HG03108 (cell line): Measurements from ENCODE around the gene CLASP1.
A peak's percentile ranks its signal among the peaks of the same experiment; 100 is the strongest.
"Not testable (repeated sequence)": the region's sequence is repeated elsewhere in the genome, so short reads cannot be mapped to it uniquely, and the experiment has no call there.

Experiments used
- ATAC-seq: cut with Tn5 transposase; IDR thresholded peaks from one replicate; pipeline ENCODE4 v1.9.1; 2021; ENCODE audit warnings: moderate library complexity; ENCODE audit not compliant: unreplicated experiment

CLASP1 gene

DNA sequence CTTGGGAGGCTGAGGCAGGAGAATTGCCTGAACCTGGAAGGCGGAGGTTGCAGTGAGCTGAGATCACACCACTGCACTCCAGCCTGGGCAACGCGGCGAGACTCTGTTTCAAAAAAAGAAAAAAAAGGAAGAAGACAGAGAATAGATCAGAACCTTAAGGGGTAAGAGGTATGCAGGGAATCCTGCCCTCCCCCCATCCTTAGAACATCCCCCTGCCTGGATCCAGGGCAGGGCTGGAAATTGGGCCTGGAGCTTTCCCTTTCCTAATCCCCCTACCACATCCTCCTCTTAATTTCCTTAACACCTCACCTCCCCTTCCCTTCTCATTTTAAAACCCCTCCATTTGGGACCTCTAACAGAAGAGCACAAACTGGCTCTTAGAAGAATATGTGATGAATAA lies 62.1 kb downstream of the CLASP1 start:
- no peak for ATAC-seq

DNA sequence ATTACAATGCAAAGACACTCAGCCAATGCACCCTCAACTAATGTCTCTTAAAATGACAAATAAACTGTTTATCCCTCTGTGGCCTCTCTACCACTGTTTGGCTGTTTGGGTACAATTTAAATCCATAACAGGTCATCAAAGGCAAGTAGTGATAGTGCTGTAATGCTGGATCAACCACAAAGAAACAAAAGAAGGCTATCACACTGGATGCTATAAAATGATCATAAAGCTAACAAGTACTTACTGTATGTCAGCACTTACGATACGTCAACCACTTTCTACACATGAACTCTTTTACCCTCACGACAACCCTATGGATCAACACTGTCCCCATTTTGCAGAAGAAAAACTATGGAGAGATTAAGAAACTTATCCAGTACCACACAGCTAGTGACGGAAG lies 64.5 kb downstream of the CLASP1 start:
- ATAC-seq = no peak

GRCh38 chr2:121583555-121583954 lies 65.7 kb downstream of the CLASP1 start:
- no peak for ATAC-seq

- no peak for ATAC-seq
Measured at GRCh38 chr2:121582272-121582671, 67.0 kb downstream of the CLASP1 start.

DNA sequence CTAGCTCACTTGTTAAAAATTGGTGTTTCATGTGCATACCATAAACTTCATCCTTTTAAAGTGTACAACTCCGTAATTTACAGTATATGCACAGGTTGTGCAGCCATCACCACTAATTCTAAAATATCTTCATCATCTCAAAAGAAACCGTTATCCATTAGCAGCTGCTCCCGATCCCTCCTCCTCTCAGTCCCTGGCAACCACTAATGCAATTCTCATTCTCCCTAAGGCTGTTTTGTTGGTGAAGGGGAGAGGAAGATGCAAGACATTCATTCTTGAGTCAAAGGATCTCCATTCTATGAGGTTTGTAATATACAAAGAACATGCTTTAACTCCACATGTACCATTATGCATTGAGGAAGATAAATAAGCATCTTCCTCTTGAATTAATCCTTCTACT lies 70.0 kb downstream of the CLASP1 start:
- ATAC-seq = no peak

GRCh38 chr2:121577381-121577780 lies 71.9 kb downstream of the CLASP1 start:
- ATAC-seq = no peak

DNA sequence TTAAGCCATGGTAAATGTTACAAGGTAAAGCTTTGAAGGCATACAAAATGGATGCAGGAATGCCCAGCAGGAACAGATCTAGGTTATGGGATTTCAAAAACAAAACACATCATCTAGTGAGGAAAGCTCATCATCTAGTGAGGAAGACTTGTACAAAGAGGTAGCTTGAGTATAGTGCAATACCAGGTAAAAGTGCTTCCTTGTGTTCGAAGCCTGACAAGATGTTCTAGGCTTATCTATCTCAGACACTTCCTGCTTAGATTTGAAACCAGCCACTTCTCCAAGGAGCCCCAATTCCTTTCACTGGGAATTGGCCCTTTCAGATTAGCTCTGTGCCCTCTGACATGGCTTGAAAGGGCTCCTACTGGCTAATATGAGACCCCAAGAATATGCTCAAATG lies 73.0 kb downstream of the CLASP1 start:
- ATAC-seq = no peak

- no peak for ATAC-seq
Measured at GRCh38 chr2:121575800-121576199, 73.5 kb downstream of the CLASP1 start.

DNA sequence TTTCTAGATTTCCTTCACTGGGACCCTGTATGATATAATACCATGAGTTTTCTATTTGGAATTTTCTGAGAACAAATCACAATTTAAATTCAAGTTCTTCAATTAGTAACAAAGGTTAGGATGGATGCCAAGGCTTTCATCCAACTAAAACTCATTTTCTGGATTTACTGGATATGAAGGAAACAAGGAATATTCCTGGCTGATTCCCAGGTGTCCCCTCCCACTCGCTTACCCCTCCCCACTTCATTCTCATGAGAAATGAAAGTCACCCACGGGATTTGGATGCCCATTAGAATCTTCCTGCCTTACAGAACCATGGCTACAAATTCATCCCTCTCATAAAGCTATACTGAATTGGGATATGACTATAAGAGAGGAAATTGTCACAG lies 78.6 kb downstream of the CLASP1 start:
- ATAC-seq = no peak

DNA sequence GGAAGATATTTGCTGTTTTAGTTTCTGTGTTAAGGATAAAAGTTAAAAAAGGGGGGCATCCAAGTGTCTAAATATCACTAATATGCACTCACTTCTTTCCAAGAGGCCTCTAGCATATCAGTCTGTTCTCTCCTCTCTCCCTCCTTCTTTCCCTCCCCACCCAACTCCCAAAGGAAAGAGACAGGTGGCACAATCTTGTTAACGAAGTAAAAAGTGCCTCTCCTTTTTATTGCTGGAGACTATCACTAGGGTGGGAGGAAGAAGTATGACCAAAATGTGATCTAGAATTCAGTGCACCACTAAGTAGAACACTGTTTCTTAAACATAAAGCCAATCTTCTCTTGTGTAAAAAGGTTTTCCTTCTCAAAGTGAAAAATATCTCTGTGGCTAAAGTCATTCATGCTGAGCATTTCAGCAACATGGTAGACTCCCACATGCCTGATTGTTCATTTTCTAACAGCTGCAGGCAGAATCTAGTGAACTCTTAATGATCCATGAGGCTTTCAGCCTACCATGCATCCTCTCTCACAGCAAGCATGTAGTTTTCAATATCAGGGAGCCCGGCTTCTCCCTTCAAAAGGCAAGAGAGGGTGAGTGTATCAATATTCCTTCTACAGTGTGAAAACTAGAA lies 79.1 kb downstream of the CLASP1 start:
- no peak for ATAC-seq

DNA sequence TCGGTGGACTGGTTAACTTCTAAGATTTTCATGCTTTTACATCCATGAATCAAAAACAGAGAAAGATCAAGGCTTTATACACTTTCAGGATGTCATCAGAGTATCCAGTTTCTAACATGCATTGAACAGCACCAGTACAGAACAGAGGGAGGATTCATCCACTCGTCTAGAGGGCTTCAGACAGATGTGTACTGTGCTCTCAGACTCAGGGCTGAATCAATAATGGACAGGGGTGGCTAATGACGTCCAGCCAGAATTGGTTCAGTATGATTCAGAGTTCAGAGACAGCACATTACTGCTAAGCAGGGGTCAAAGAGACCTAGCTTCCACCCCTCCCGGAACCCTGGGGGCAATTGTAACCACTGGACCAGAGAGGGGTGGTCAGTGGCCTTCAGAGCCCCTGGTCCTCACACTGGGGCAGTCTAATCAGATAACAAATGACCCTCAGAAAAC lies 81.3 kb downstream of the CLASP1 start:
- ATAC-seq = no peak

DNA sequence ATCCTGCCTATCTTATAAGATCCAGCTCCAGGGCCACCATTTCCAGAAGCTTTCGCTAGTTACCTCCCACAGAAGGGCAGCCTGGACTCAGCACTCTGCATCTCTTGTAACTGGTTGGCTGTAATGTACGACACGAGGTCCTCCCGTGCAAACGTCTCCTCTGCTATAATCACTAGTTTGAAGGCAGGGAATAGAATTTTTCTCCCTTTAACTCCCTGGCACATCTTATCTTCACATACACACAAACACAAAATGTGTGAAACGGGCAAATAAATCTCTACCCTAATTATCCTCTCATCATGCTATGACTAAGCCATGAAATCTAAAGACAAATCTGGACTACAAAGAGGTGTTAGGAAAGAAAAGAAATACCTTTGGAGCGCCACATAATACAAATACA lies 81.8 kb downstream of the CLASP1 start:
- ATAC-seq = no peak

GRCh38 chr2:121565389-121566250 lies 83.6 kb downstream of the CLASP1 start:
- no peak for ATAC-seq

GRCh38 chr2:121564905-121565304 lies 84.4 kb downstream of the CLASP1 start:
- no peak for ATAC-seq

- ATAC-seq = not testable (repeated sequence)
Measured at GRCh38 chr2:121563754-121564153, 85.5 kb downstream of the CLASP1 start.

DNA sequence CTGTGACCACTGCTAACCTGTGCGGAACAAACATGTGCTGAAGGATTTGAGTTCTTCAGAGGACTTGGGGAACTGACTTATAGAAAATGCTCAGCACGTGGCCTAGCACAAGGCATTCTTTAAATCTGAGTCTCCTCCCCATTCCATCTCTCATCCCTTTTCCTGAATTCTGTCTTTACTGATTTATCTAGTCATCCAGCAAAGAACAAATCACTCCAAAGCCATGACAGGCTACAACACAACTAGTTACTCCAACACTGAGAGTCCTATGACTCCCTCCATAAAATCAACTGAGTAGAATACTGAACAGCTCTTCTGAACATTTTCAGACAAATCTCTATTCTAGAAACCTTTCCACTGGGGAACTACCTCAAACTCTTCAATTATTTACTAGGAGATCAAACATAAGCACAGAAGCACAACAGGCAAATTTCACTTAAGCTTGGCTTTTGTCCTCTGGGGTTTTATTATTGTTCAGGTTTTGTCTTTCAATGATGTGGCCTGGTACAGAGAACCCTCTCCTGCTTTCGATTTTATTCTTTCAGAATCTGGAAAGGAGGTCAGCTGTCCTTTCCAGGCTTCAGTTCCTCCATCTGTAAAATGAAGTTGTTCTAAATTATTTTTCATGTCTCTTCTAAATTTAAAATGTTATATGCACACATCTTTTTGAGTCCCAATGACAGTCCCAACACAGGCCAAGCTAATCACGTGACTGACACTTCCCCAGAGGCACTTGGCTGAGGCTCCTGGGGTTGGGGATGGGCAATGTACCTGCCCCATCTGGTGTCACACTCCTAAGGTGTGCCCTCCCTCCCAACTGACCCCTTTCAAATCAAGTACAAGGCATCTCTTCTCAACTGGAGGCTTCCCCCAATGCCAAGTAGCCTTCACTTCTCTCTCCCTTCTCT lies 86.7 kb downstream of the CLASP1 start:
- no peak for ATAC-seq

DNA sequence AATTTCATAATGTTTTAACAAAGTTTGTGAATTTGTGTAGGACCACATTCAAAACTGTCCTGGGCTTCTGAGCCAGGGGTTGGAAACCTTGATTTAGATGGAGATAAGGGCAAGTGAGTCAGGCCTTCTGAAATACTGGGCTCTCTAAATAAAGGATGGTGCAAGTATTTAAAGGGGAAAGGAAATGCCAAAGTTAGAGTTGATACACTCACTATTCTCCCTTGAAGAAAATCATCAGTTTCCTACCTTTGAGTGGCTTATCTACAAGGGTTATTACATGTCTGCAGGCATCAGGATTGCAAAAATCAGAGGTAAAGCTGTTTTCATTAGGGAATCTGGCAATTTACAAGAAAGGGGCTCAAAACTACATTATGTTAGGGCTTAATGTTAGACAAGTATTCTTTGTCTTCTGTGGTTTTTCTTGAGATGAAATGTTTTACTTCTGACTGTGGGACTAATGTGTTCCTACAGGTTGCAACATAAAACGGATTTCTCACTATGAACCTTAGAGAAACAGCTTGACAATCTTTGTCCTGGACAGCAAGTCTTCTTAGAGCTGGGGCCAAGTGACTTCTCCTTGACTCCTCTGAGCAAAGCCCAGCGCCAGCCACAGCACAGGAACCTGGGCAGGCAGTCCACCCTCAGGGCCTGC lies 87.5 kb downstream of the CLASP1 start:
- no peak for ATAC-seq

- peak; percentile 47 for ATAC-seq
Measured at GRCh38 chr2:121558329-121558728, 90.9 kb downstream of the CLASP1 start.

- no peak for ATAC-seq
Measured at GRCh38 chr2:121555008-121555407, 94.3 kb downstream of the CLASP1 start.

DNA sequence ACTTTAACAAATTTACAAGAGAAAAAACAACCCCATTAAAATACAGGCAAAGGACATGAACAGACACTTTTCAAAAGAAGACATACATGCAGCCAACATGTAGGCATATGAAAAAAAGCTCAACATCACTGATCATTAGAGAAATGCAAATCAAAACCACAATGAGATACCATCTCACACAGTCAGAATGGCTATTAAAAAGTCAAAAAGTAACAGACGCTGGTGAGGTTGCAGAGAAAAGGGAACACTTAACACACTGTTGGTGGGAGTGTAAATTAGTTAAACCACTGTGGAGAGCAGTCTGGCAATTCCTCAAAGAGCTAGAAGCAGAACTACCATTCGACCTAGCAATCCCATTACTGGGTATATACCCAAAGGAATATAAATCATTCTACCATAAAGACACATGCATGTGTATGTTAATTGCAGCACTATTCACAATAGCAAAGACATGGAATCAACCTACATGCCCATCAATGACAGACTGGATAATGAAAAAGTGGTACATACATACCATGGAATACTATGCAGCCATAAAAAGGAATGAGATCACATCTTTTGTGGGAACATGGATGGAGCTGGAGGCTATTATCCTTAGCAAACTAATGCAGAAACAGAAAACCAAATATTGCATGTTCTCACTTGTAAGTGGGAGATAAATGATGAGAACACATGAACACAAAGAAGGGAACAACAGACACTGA lies 96.6 kb downstream of the CLASP1 start:
- ATAC-seq = not testable (repeated sequence)
